Tibial nerve (tissue), 4 donors: ENCODE data around the gene ALKBH2. TPM values are rescaled to one million over a fixed set of nuclear protein-coding genes. Genes with fewer than 3 reads are reported as not detected.

Source experiments
- DNase-seq, 2 donors: peaks; one replicate each; pipeline ENCODE4 v3.0.0-alpha.2; 2019; ENCODE audit warnings: low spot score in 2 of 2
- H3K27ac ChIP-seq, 4 donors: fragments of 200-600 bp; sonication (generic) in 3 of 4; one replicate each; pipeline ENCODE4 v1.5.1; 2017 to 2019; ENCODE audit warnings: mild to moderate bottlenecking in 1 of 4
- H3K27me3 ChIP-seq, 2 donors: fragments of 200-600 bp; sonication (generic) in 1 of 2; one replicate each; pipeline versions ENCODE4 v1.5.1 to v1.6.0; 2017 to 2019
- H3K36me3 ChIP-seq, 3 donors: fragments of 200-600 bp; sonication (generic); one replicate each; pipeline ENCODE4 v1.5.1; 2018 to 2019
- H3K4me1 ChIP-seq, 4 donors: fragments of 200-600 bp; sonication (generic) in 3 of 4; one replicate each; pipeline ENCODE4 v1.5.1; 2017 to 2019
- H3K4me3 ChIP-seq, 4 donors: fragments of 200-600 bp; sonication (generic) in 3 of 4; one replicate each; pipeline ENCODE4 v1.5.1; 2017 to 2019; ENCODE audit warnings: mild to moderate bottlenecking in 1 of 4, moderate library complexity in 1 of 4
- H3K9me3 ChIP-seq, 4 donors: fragments of 200-600 bp; sonication (generic) in 3 of 4; one replicate each; pipeline ENCODE4 v1.5.1; 2017 to 2019
- CTCF ChIP-seq, 5 experiments: fragments of 200-600 bp in 3 of 5; fragments of 450-650 bp in 2 of 5; sonication (generic) in 3 of 5; IDR thresholded peaks; one replicate each; pipeline ENCODE4 v1.5.1; 2016 to 2019; ENCODE audit warnings: antibody characterized with exemption in 5 of 5, mild to moderate bottlenecking in 3 of 5, moderate library complexity in 2 of 5
- EP300 ChIP-seq, 2 donors: sonication (generic); formaldehyde crosslinking; IDR thresholded peaks; one replicate each; pipeline ENCODE4 v1.6.1; 2017; ENCODE audit warnings: antibody characterized with exemption in 2 of 2, mild to moderate bottlenecking in 1 of 2
- POLR2A ChIP-seq, 2 donors: fragments of 450-650 bp; IDR thresholded peaks; one replicate each; pipeline ENCODE4 v1.6.1; 2017; ENCODE audit warnings: antibody characterized with exemption in 2 of 2, mild to moderate bottlenecking in 2 of 2, moderate library complexity in 2 of 2
- WGBS, 2 donors: methylation state at CpG; one replicate each; pipeline ENCODE4 v1.1.5; 2018; 5-methylcytosine and 5-hydroxymethylcytosine counted together
- total RNA-seq, 4 donors: library from RNA; depleted of rRNA; stranded (reverse); fragments of >200 nt; gene quantifications; one replicate each; pipeline ENCODE4 v1.1.0, GENCODE V29; 2016

The ALKBH2 gene
- total RNA-seq, 4 donors from 2014 or later = 9.2 to 41.4 (median 17.5) TPM

GRCh38 chr12:109088818-109089217 lies 4.5 kb downstream of the ALKBH2 start:
- 78% methylated on average over 6 of the region's 6 CpGs for WGBS, 2 donors
- TF ChIP-seq POLR2A (IDR thresholded peaks at IDR 0.05) = no peak
- TF ChIP-seq CTCF (IDR thresholded peaks at IDR 0.05) = no peak
- no peak for TF ChIP-seq EP300 (IDR thresholded peaks at IDR 0.05)
- Histone ChIP-seq H3K4me1 (peaks cover 0 to 24% (median 17%) of the 10 kb centered on the region in 4 donors), H3K9me3 (no peaks in the 10 kb centered on the region), H3K27me3 (no peaks in the 10 kb centered on the region), H3K27ac (no peak overlapping the region), H3K4me3 (no peak overlapping the region), H3K36me3 (peaks cover 0 to 79% (median 10%) of the 10 kb centered on the region in 3 donors)
- DNase-seq = no peak

- H3K9me3 ChIP-seq = no peaks in the 10 kb centered on the region
- 68 to 70% methylated on average over 5 of the region's 5 CpGs for WGBS, 2 donors
- no peak for TF ChIP-seq CTCF (IDR thresholded peaks at IDR 0.05)
- TF ChIP-seq POLR2A (IDR thresholded peaks at IDR 0.05) = no peak
- no peak for TF ChIP-seq EP300 (IDR thresholded peaks at IDR 0.05)
- H3K27me3 ChIP-seq = no peaks in the 10 kb centered on the region
- H3K4me1 ChIP-seq = peaks cover 0 to 11% (median 6%) of the 10 kb centered on the region in 4 donors
- H3K27ac ChIP-seq = no peak overlapping the region
- H3K4me3 ChIP-seq = no peak overlapping the region
- DNase-seq = no peak
- peaks cover 2 to 94% (median 17%) of the 10 kb centered on the region in 3 donors for H3K36me3 ChIP-seq
Measured at GRCh38 chr12:109087250-109087649, 6.0 kb downstream of the ALKBH2 start.

GRCh38 chr12:109085590-109085989 lies 7.7 kb downstream of the ALKBH2 start:
- Histone ChIP-seq H3K27ac (no peak overlapping the region), H3K36me3 (peaks cover 2 to 99% (median 17%) of the 10 kb centered on the region in 3 donors), H3K4me3 (no peak overlapping the region), H3K9me3 (no peaks in the 10 kb centered on the region), H3K4me1 (no peaks in the 10 kb centered on the region), H3K27me3 (no peaks in the 10 kb centered on the region)
- WGBS, 2 donors = 91 to 94% methylated on average over 11 of the region's 11 CpGs
- no peak for DNase-seq
- TF ChIP-seq POLR2A (IDR thresholded peaks at IDR 0.05) (no peak), EP300 (IDR thresholded peaks at IDR 0.05) (no peak), CTCF (IDR thresholded peaks at IDR 0.05) (no peak)

- H3K36me3 ChIP-seq = peaks cover 2 to 99% (median 17%) of the 10 kb centered on the region in 3 donors
Measured at GRCh38 chr12:109084425-109084824, 8.8 kb downstream of the ALKBH2 start.

GRCh38 chr12:109082751-109083150 lies 10.5 kb downstream of the ALKBH2 start:
- no peak overlapping the region for H3K4me3 ChIP-seq
- no peaks in the 10 kb centered on the region for H3K27me3 ChIP-seq
- DNase-seq = no peak
- H3K27ac ChIP-seq = no peak overlapping the region
- H3K4me1 ChIP-seq = no peaks in the 10 kb centered on the region
- peaks cover 0 to 6% (median 0%) of the 10 kb centered on the region in 4 donors for H3K9me3 ChIP-seq
- TF ChIP-seq CTCF (IDR thresholded peaks at IDR 0.05) (no peak), POLR2A (IDR thresholded peaks at IDR 0.05) (no peak), EP300 (IDR thresholded peaks at IDR 0.05) (no peak)
- 91 to 95% methylated on average over 14 of the region's 14 CpGs for WGBS, 2 donors
- H3K36me3 ChIP-seq = peaks cover 2 to 97% (median 17%) of the 10 kb centered on the region in 3 donors

More at GRCh38 chr12:109084425-109084824, 8.8 kb downstream of the ALKBH2 start:
- Histone ChIP-seq H3K4me1 (no peaks in the 10 kb centered on the region), H3K27me3 (no peaks in the 10 kb centered on the region), H3K9me3 (no peaks in the 10 kb centered on the region), H3K4me3 (no peak overlapping the region), H3K27ac (no peak overlapping the region)
- TF ChIP-seq POLR2A (IDR thresholded peaks at IDR 0.05) (no peak), CTCF (IDR thresholded peaks at IDR 0.05) (no peak), EP300 (IDR thresholded peaks at IDR 0.05) (no peak)
- 91 to 95% methylated on average over 2 of the region's 2 CpGs for WGBS, 2 donors
- DNase-seq = no peak
